ENCODE results near the gene FRMD4A.
"Not testable (repeated sequence)": the region's sequence is repeated elsewhere in the genome, so short reads cannot be mapped to it uniquely, and the experiment has no call there.

FRMD4A gene

DNA sequence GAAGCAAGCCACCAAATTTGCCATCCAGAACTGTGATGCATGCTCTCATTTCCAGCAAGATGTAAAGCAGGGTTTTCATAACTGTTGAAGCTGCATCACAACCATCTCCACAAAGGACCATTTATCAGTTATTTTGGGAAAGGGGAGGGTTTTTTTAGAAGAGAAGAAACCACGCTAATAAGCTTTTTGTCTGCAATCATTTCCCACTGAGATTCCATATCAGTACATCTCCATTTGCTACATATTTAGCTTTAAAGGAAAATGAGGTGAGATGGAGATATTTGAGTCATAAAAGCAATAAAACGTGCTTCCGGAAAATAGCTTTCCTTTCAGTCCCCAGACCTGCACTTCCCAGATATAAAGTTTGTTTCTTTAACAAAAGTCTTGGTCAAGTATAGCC is 258.2 kb downstream of the FRMD4A start:
- H3K27ac Mint-ChIP-seq = no peak overlapping the region
- H3K27me3 Mint-ChIP-seq = peaks cover 6% of the 10 kb centered on the region
- intact Hi-C loops (cut with micrococcal nuclease) = no loop called here
- H3K9me3 Mint-ChIP-seq = no peaks in the 10 kb centered on the region
- no peaks in the 10 kb centered on the region for H3K4me1 Mint-ChIP-seq (ENCODE audit: low read depth)
- H3K36me3 Mint-ChIP-seq (ENCODE audit: low read depth) = no peaks in the 10 kb centered on the region
- no peak overlapping the region for H3K4me3 Mint-ChIP-seq

DNA sequence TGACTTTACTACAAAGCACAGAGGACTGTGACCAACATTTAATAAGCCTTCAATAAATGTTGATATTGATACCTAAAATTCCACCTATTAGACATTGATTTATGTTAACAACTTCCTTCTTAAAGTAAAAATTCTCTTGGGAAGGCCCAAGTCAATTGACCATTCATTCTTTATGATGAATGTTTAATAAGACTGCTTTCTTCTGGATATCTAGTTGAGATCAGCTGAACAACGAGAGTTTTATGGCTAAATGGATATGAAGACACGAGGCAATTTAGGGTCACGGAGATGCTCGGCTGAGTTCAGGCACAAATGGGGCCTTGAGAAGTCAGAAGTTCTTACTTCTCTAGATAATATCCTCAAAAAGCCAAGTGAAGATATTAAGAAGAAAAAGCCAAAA is 258.8 kb downstream of the FRMD4A start:
- no peaks in the 10 kb centered on the region for H3K36me3 Mint-ChIP-seq (ENCODE audit: low read depth)

DNA sequence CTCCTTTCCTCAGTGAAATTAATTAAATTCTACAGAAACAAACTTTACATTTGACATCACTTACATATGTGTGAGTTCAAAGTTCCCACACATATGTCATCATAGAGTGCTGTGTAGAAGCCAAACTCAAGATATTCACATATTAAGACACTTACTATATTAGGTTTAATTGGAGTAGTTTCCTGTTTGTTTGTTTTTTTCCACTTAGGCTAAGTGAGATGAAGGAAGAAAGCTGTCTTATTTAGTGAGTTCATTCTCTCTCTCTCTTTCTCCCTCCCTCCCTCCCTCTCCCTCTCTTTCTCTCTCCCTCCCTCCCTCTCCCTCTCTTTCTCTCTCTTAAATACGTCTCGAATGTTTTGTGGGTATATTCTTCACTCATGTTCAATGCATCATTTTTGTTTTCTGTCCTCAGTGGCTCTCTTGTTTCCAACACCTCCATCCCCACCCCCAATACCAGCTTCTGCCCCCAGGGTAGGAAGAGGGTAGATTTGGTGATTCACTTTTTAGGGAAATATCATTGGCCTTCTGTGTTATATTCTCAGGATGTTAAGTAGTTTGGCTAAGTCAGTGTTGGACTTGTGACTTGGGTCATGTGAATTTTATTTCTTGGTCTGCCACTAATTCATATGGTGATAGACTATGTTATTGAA is 262.0 kb downstream of the FRMD4A start:
- Mint-ChIP-seq H3K27me3 (peaks cover 6% of the 10 kb centered on the region), H3K36me3 (ENCODE audit: low read depth) (no peaks in the 10 kb centered on the region), H3K4me3 (no peak overlapping the region), H3K9me3 (no peaks in the 10 kb centered on the region), H3K27ac (no peak overlapping the region), H3K4me1 (ENCODE audit: low read depth) (no peaks in the 10 kb centered on the region)
- intact Hi-C loops (cut with micrococcal nuclease) = no loop called here

More for the DNA sequence above, 258.8 kb downstream of the FRMD4A start:
- intact Hi-C loops (cut with micrococcal nuclease) = no loop called here
- no peaks in the 10 kb centered on the region for H3K9me3 Mint-ChIP-seq
- H3K27me3 Mint-ChIP-seq = peaks cover 6% of the 10 kb centered on the region
- no peaks in the 10 kb centered on the region for H3K4me1 Mint-ChIP-seq (ENCODE audit: low read depth)
- H3K4me3 Mint-ChIP-seq = no peak overlapping the region
- no peak overlapping the region for H3K27ac Mint-ChIP-seq

DNA sequence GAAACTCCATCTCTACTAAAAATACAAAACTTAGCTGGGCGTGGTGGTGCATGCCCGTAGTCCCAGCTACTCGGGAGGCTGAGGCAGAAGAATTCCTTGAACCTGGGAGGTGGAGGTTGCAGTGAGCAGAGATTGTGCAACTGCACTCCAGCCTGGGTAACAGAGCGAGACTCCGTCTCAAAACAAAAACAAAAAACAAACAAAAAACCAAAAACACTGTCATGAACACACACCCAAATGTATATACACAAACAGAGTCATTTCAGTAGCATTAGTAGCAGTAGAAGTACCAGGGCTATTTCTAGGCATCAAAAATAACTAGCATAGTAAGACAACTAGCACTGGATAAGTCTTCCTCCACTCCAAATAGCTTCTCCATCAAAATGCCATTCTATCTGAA is 263.1 kb downstream of the FRMD4A start:
- H3K36me3 Mint-ChIP-seq (ENCODE audit: low read depth); intact Hi-C loops (cut with micrococcal nuclease); H3K4me3 Mint-ChIP-seq; H3K9me3 Mint-ChIP-seq; H3K27ac Mint-ChIP-seq; H3K4me1 Mint-ChIP-seq (ENCODE audit: low read depth); H3K27me3 Mint-ChIP-seq: not testable (repeated sequence)

DNA sequence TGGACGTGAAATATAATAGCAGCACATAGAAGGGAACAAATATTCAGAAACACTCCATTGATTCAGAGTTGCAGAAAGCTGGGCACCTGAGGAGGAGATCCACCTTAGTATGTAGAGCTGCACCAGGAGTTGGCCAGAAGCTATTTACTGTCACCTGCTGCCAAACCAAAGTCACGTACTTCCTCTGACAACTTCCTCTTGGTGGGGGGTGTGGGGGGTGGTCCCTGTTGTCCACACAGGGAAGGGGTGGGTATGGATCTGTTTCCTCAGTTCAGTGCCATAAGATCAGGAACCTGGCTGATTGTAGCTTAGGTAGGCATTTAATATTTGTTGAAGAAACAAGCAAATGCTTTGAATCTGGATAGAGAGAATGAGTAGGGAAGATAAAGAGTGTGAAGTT is 264.6 kb downstream of the FRMD4A start:
- Mint-ChIP-seq H3K4me1 (ENCODE audit: low read depth) (no peaks in the 10 kb centered on the region), H3K4me3 (no peak overlapping the region), H3K27ac (no peak overlapping the region), H3K9me3 (no peaks in the 10 kb centered on the region), H3K27me3 (peaks cover 7% of the 10 kb centered on the region), H3K36me3 (ENCODE audit: low read depth) (no peaks in the 10 kb centered on the region)
- intact Hi-C loops (cut with micrococcal nuclease) = no loop called here

DNA sequence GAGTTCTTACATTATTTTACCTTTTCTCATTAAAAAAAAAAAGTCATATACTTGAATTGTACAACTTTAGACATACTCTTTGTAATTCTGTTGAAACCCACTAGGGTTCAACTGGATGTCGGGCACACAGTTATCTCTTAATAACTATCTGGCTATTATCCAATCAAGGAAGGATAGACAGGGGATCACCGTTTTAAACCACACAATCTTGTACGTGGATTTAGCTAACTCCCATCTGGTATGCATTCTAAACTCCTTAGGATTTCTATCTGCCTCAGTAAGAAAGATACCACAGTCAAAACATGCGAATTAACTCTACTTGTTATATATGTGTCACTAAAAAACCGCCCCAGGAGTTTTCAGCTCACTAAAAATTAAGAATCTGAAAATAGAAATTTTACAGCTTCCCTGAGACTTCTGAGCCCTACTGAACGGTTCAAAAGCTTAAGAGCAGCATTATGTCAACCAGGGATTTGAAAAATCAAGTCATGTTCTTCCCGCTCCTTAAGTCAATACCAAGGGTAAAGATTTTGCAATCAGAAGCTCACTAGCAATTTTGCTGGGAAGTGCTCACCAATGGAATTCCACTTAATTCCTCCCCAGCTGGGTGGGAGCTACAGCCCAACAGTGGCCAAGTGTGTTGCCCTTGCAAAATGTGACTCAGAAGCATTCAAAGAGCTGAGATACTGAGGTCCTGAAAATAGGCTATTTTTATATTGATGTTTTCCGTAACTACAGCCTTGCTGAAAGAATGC is 267.0 kb downstream of the FRMD4A start:
- Mint-ChIP-seq H3K4me1 (ENCODE audit: low read depth) (no peaks in the 10 kb centered on the region), H3K27me3 (peaks cover 4% of the 10 kb centered on the region), H3K4me3 (no peak overlapping the region), H3K9me3 (no peaks in the 10 kb centered on the region), H3K36me3 (ENCODE audit: low read depth) (no peaks in the 10 kb centered on the region), H3K27ac (no peak overlapping the region)
- intact Hi-C loops (cut with micrococcal nuclease) = no loop called here

DNA sequence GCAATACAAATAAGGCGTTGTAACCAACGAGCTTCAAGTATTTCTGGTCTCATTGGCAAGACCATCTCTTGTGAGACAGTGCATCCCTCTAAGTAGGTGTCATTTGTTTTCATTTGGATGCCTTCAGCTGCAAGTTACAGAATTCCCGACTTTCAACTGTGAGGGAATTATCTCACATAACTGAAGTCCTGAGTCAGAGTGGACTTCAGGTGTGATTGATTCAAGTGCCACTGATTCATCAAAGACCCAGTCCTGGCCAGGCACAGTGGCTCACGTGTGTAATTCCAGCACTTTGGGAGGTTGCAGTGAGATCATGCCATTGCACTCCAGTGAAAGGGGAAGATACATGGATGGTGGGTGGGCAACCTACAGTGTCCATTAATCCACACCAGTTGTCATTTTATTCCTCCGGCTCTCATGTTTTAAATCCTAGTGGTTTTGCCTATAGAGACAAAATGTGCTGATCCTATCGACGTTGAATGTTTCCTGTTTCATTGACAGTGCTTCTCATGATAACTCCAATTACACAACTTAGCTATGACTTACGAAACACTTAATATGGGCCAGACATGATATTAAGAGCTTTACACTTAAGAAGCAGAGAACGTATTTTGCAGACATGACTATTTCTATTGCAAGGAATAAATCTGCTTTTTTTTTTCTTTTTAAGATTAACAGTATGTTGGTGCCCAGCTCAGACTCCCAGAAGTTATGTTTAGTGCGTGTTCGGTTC is 268.0 kb downstream of the FRMD4A start:
- Mint-ChIP-seq H3K4me1 (ENCODE audit: low read depth) (no peaks in the 10 kb centered on the region), H3K36me3 (ENCODE audit: low read depth) (no peaks in the 10 kb centered on the region), H3K27ac (no peak overlapping the region), H3K4me3 (no peak overlapping the region), H3K9me3 (no peaks in the 10 kb centered on the region), H3K27me3 (peaks cover 2% of the 10 kb centered on the region)
- intact Hi-C loops (cut with micrococcal nuclease) = no loop called here

DNA sequence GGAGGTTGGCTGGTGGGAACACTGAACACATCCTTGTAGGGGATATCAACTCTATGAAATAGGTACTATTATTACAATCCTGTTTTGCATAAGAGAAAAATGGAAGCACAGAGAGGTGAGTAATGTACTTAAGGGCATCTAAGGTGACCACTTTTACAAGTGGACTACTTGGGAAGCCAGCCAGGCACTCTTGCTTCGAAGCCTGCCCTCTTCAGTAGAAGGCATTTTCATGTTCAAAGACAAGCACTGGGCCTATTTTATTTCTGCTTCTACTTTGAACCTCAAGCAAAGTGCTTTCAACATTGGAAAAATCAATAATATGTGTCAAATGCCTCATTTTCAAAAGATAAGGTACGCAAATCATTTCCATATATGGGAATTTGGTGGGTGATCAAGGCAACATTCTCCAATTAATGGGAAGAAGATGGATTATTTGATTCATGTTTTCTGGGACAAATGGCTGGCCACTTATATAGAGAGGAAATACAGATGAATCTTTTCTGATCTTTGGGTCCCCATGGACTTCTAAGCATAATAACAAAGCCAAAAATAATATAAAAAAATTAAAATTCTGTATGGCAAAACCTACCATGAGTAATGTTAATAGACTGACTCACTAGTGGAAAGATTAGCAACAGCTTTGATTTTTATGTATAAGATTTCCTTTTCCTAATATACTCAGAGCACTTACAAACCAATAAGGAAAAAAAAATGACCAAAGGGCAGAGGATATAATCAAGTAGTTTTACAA is 270.2 kb downstream of the FRMD4A start:
- H3K9me3 Mint-ChIP-seq = no peaks in the 10 kb centered on the region
- no peaks in the 10 kb centered on the region for H3K4me1 Mint-ChIP-seq (ENCODE audit: low read depth)
- intact Hi-C loops (cut with micrococcal nuclease) = no loop called here
- H3K4me3 Mint-ChIP-seq = no peak overlapping the region
- peaks cover 4% of the 10 kb centered on the region for H3K27me3 Mint-ChIP-seq
- no peaks in the 10 kb centered on the region for H3K36me3 Mint-ChIP-seq (ENCODE audit: low read depth)
- H3K27ac Mint-ChIP-seq = no peak overlapping the region

DNA sequence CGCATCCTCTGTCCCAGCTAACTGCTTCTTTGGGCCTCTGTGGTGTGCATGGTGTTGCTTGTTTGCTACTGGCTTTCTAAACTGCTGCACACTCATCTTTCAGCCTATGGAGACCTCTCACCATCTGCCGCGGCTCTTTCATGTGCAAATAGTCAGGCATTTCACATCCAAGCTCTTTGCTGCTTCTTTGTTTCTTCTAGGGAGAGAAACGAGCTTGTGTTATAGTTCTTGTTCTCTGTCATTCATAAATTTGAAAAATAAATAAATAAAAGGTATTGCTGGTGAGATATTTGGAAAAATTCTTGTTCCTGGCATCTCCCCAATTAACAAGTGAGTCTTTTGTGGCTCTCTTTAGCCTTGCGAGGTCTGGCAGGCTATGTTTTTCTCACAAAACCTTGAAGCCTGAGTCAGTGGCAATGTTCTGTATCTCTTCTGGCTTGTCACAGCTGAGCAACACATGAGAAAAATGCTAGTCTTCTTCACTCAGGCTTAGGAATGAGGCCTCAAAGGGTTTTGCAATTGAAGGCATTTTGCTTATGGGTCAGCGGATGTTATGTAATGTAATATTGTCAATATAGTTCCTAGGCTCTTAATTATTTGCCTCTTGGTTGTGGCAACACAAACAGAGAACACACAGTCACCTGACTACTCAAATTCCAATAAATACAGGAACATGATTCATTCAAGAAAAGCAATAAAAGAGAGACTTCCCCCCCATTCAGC is 274.0 kb downstream of the FRMD4A start:
- Mint-ChIP-seq H3K27ac (no peak overlapping the region), H3K9me3 (no peaks in the 10 kb centered on the region), H3K27me3 (peaks cover 2% of the 10 kb centered on the region), H3K4me1 (ENCODE audit: low read depth) (no peaks in the 10 kb centered on the region), H3K36me3 (ENCODE audit: low read depth) (no peaks in the 10 kb centered on the region), H3K4me3 (no peak overlapping the region)
- intact Hi-C loops (cut with micrococcal nuclease) = no loop called here

DNA sequence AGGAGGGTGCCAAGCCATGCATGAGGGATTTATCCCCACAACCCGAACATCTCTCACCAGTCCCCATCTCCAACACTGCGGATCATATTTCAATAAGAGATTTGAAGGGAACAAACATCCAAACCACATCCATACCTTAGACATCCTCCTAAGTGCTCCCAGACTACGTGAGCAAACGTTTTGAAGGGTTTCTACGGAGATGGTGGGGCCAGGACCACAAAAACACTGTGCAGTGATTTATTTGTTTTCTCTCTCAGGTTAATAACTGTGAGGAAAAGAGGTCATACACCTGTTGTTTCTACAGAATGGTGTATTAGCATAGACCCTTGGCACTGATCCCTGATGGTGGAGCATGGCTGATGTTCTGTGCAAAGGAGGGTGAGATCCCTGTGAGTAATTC is 277.8 kb downstream of the FRMD4A start:
- intact Hi-C loops (cut with micrococcal nuclease) = no loop called here
- no peaks in the 10 kb centered on the region for H3K4me1 Mint-ChIP-seq (ENCODE audit: low read depth)
- H3K36me3 Mint-ChIP-seq (ENCODE audit: low read depth) = no peaks in the 10 kb centered on the region
- H3K9me3 Mint-ChIP-seq = no peaks in the 10 kb centered on the region
- no peak overlapping the region for H3K4me3 Mint-ChIP-seq
- no peak overlapping the region for H3K27ac Mint-ChIP-seq
- H3K27me3 Mint-ChIP-seq = peaks cover 2% of the 10 kb centered on the region

DNA sequence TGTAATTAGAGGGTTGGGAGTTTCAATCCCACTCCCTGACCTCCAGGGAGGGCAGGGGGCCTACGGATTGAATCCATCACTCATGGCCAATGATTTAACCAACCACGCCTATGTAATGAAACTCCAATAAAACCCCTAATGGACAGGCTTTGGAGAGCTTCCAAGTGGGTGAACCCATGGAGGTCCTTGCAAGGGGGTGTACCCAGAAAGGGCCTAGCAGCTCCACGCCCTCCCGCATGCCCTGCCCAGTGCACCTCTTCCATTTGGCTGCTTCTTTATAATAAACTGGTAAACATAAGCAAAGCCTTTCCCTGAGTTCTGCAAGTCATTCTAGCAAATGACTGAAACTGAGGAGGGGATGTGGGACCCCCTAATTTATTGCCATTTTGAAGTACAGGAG is 280.1 kb downstream of the FRMD4A start:
- H3K4me1 Mint-ChIP-seq (ENCODE audit: low read depth) = no peaks in the 10 kb centered on the region
- no peaks in the 10 kb centered on the region for H3K36me3 Mint-ChIP-seq (ENCODE audit: low read depth)
- no peaks in the 10 kb centered on the region for H3K9me3 Mint-ChIP-seq
- H3K27me3 Mint-ChIP-seq = no peaks in the 10 kb centered on the region
- H3K27ac Mint-ChIP-seq = no peak overlapping the region
- H3K4me3 Mint-ChIP-seq = no peak overlapping the region
- intact Hi-C loops (cut with micrococcal nuclease) = no loop called here

DNA sequence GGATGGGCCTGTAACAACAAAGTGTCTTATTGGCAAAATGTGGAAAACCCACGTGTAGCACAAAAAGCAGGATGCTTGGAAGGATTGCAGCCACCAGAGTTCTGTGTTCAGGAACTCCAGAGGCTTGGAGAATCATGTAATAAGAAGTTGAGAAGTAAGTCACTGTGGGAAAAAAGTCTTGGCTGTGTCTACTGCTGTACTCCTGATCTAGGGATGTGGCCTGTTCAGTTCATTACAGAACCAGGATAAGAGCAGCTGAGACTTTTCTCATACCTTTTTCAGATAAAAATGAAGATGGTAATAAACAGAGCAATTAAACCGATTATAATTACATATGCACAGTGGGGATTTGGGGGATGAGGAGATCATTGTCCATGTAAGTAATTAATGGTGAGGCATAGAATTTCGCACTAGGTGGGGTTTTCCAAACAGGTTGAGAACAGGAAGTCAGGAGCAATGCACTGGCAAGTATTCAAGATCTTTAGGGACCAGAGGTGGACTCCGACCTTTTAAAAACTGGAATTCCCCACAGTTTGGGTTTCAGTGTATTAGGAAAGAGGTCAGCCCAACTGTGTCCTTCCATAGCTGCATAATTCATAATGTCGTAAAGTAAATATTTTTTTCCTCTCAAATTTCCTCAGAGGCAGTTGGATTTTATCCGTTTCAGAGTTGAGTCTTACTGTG is 281.7 kb downstream of the FRMD4A start:
- intact Hi-C loops (cut with micrococcal nuclease) = no loop called here
- H3K27ac Mint-ChIP-seq = no peak overlapping the region
- no peaks in the 10 kb centered on the region for H3K27me3 Mint-ChIP-seq
- H3K36me3 Mint-ChIP-seq (ENCODE audit: low read depth) = no peaks in the 10 kb centered on the region
- H3K4me3 Mint-ChIP-seq = no peak overlapping the region
- no peaks in the 10 kb centered on the region for H3K4me1 Mint-ChIP-seq (ENCODE audit: low read depth)
- H3K9me3 Mint-ChIP-seq = no peaks in the 10 kb centered on the region

DNA sequence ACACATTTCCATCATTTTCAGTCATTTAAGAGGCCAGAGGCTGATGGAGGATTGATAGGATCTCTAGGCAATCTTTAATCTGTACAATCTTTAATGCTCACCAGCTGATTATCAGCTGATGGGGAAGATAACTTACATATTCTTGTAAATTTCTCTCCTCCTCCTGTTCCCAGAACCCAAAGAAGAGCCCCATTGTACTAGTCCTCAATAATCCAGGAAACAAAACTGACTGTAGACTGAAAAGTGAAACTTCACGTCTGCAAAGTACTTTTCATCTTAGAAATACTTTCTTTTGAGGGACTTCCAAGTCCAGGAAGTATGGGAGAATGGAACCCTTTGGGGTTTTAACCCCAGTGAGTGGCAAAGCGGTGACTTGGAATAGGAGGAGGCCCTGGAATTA is 283.3 kb downstream of the FRMD4A start:
- Mint-ChIP-seq H3K4me3 (no peak overlapping the region), H3K27ac (no peak overlapping the region), H3K27me3 (peaks cover 3% of the 10 kb centered on the region), H3K9me3 (no peaks in the 10 kb centered on the region), H3K4me1 (ENCODE audit: low read depth) (no peaks in the 10 kb centered on the region), H3K36me3 (ENCODE audit: low read depth) (no peaks in the 10 kb centered on the region)
- intact Hi-C loops (cut with micrococcal nuclease) = no loop called here
